ENCODE measurements around the gene TRAPPC12.
A peak's percentile ranks its signal among the peaks of the same experiment; 100 is the strongest.

Gene TRAPPC12

GRCh38 chr2:3409627-3410170, 30.2 kb downstream of the TRAPPC12 start:
- no peak for DNase-seq

- DNase-seq: no peak
Observed at GRCh38 chr2:3411103-3411502, 31.6 kb downstream of the TRAPPC12 start.

DNA sequence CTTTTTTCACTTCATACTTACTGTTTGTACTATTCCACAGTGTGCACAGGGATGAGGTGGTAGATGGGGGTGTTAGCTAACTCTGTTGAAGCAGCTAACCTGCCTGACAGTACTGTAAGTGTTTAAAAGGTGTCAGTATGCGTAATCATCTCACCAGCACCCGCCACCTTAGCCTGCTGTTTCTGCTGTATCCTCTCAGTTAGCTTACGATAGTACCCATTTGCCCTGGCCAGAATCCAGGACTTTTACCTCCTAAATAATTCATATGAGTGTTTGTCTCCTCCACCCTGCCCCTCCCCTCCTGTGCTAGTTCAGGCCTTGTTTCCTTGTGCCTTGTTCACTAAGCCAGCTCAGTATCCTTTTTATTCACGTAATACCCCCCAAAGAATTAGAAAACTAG, 34.2 kb downstream of the TRAPPC12 start:
- peak; percentile 35 for DNase-seq

DNA sequence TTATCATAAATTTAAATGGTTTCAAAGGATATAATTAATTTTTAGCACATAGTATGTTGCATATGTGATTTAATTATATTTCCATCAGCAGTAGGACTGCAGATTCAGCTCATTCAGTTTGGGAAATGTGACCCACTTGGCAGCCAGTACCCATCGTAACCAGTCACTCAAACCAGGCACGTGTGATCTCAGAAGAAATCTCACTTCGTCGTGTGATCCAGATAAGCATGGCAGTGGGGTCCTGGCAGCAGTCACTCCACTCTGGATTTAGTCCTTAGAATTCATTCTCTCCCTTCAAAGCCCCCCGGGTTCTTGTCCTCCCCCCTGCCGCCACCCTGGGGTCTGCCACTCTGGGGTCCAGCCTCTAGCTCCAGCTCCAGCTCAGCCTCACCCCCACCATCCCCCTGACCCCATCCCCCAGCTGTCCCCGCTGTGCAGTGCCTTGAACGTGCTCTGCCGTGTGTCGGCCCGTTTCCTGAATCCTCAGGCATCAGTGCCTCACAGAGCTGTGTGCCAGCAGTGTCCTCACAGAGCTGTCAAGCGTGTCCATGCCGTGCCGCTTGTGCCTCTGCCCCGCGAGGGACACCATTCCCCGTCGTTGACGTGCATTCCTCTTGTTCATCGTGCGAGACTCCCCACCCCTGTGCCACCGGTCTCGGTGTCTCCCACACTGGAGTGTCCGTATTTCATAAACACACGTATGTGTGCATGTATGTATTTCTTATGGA, 34.8 kb downstream of the TRAPPC12 start:
- DNase-seq: no peak

DNA sequence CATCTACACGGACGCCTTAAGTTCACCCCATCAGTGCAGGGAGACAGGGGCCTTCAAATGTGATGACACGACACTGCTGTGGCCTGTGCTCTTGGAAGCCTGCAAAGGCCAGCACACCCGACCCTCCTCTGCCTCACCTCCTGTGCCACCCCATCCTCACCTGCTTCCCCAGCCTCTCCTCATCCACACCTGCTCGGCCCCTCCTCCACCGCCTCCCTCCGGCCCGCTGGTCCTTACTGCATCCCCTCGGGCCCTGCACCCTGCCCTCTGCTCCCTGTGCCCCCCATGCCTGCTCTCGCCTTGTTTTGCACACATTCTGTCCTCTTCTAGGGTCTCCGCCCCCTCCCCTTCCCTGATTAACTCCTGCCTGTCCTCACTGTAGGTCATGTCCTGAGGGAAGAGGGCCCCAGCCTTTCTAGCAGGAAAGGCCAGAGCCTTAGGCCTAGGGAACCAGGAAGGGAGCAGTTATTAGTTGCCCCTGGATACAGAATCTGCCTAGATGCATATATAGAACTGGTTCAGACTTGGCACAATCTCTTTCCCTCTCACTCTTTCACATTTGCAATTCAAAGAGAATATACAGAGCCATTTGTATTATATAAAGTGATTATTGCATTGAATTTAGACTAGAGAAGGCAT, 39.4 kb downstream of the TRAPPC12 start:
- DNase-seq: no peak

DNA sequence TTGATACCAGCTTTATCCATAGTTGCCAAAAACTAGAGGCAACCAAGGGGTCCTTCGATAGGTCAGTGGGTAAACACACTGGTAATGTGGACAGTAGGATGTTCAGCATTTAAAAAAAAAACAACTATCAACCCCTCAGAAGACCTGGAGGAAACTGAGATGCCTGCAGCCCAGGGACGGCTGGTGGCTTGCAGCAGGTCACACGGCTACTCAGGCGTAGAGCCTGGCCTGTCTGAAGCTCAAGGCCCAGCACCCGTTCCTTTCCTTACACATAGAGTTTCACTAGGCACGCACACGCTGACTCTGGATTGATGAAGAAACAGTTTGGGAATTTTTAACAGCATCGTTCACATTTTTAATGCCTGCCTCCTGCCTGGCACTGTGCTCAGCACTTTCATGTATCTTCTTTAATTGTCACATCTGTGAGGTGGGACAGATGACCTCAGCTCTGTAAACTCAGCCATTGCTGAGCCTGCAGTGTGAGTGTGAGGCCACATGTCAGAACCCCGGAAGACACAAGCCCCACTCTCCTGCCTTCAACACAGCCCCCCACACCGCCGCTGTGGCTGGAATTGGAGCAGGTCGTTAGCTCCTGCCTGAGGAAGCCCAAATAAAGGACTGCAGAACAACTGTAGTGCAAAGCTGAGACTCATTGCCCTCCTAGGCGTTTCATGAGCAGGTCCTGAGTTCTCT, 40.7 kb downstream of the TRAPPC12 start:
- DNase-seq: no peak

GRCh38 chr2:3420769-3421397, 41.4 kb downstream of the TRAPPC12 start:
- no peak for DNase-seq

GRCh38 chr2:3421580-3421979, 42.1 kb downstream of the TRAPPC12 start:
- no peak for DNase-seq

GRCh38 chr2:3422161-3422779, 42.8 kb downstream of the TRAPPC12 start:
- DNase-seq: no peak

DNA sequence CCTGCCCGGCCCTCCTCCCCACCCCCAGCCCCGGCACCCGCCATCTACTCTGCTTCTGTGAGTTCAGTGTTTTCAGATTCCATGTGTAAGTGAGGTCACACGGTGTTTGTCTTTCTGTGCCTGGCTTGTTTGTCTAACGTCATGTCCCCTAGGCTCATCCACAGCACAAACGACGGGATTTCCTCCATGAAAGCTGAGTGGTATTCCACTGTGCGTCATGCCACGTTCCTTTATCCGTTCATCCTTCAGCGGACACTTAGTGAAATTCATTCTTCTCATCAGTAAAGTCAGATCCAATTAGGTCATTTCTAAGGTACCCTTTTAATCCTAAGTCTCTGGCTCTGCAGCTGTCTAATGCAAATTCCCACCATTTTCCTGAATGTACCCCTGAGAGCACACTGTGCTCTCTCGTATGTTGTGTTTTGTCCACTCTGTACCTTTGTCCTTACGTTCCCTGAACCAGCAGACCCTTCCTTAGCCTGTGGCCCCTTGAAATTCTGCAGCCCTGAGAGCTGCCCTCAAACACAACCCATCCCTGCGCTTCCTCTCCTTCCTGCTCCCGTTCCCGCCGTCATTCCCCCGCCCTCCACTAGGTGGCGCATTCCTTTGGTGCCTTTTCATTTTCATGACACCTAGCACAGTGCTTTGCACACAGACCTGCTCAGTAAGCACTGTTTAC, 44.1 kb downstream of the TRAPPC12 start:
- peak; percentile 59 for DNase-seq

DNA sequence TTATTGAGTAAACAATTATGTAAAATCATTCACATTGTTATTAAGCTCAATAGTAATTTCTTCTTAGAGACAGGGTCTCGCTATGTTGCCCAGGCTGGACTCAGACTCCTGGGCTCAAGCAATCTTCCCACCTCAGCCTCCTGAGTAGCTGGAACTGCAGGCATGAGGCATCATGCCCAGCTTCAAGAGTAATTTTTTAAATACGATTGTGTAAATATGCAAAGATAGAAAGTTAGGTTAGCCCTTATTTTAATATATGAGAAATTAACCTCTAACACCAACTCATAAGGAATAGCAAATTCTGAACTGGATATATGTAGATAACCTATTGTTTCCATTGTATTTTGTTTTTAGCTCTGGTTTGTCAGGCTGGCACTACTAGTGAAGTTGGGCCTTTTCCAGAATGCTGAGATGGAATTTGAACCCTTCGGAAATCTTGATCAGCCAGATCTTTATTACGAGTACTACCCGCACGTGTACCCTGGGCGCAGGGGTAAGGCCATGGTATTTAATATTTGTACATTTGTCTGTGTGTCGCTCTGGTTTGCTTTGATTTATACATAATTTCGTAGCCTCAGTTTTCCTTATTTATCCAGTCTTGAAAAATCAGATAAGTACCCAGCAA, 44.8 kb downstream of the TRAPPC12 start:
- no peak for DNase-seq

DNA sequence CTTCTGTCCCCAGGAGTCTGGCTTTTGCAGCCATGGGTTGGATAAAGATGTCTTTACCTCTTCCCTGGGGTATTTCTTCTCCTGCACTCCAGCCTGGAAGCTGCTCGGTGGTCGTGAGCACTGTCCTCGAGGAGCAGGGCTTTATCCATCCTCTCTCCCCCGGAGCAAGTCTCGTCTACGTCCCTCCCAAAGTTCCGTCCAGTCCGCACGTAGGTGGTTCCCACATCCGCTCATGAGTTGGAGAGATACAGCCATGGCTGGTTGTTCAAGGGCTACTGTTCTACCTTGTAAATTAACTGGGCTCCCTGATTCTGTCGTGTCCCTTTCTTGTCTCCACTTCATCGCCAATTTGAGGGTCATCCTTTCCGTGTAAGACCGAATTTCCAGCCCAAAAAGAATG, 47.1 kb downstream of the TRAPPC12 start:
- no peak for DNase-seq

- no peak for DNase-seq
Observed at GRCh38 chr2:3427272-3427671, 47.8 kb downstream of the TRAPPC12 start.

DNA sequence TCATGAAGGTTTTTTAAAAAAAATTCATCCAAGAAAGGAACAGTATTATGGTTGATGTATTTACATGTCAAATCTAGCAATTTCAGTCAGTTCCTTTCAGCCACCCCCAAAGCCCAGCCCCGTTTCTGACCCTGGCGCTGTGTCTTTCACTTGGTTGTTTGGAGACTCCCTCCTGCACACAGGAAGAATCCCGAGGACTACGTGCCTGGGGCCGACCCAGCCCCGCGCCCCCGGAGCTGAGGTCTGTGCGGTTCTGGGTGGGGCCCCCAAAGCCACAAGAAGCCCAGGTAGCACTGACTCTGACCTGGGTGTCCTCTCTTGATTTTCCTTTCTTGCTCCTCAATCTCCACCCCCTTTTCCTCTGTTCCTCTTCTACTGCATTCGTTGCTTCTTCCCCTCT, 49.1 kb downstream of the TRAPPC12 start:
- DNase-seq: no peak

GRCh38 chr2:3429066-3429610, 49.6 kb downstream of the TRAPPC12 start:
- DNase-seq: no peak

DNA sequence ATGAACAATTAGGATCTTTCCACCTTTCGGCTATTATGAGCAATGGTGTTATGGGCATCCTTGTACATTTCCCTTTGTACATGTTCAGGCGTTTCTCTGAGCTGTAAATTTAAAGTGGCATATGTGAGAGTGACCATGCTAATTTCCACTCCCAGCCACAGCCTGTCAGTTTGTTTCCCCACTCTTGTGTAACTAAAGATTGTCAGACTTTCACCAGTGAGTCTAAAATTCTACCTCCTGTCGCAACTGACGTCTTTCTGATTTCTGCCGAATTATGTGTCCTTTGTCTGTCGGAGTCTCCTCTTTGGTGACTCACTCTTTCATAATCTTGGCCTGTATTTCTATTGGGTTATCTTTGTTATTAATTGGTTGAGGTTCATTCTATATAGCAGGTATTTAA, 50.7 kb downstream of the TRAPPC12 start:
- no peak for DNase-seq

DNA sequence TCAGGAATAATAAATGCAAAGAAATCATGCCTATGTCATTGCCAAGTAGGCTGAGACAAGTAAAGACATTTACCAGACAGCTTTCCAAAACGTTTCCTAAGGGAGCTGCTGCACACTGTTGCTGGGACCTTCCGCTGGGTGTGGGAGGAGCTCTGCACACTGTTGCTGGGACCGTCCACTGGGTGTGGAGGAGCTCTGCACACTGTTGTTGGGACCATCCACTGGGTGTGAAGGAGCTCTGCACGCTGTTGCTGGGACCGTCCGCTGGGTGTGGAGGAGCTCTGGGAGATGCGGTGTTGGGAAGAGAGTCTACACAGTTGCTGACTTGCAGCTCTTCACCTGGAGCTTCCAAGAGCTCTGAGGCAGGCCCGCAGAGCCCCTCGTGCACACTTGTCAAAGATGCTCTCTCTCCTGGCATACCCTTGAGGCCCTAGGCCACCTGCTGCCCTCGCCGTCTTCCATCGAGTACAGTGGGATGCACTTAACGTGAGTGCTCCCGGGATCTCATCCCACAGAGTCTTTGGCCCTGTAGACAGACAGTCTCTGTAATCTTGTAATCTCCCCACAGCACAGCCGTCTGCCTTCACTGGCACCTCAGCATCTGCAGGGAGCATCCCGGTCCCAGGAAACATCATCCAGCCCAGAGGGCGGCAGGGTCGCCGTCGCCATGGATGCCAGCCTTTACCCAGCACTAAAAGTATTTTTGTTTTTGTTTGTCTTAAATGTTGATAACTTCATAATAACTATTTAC, 51.4 kb downstream of the TRAPPC12 start:
- DNase-seq: no peak

GRCh38 chr2:3432067-3432466, 52.6 kb downstream of the TRAPPC12 start:
- no peak for DNase-seq

DNA sequence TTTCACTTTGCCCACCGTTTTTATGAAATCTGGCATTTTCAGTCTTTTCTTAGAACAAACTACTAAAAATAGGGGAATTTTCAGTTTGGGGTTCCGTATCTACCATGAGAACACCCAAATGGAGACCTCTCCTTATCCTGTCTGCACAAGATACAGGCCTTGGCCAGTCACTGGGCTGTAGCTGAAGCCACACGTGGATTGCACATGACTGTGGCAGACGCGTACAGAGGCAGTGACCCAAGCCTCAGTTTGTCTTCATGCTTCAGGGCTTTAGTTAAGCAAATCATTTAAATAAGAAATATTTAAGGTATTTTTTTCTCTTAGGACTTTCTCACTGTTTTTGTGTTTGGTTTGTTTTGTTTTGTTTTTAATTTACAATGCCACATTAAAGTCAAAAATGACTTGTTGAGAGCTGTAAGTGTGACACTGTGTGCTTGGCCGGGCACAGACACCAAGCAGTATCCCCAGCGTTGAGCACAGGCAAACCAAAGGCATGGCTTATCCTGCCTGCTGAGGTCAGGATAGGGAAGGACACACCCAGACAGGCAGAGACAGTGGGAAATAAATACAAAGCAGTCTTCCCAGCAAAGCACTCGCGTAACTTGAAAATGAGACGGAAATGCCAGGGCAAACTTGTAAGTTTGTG, 53.3 kb downstream of the TRAPPC12 start:
- no peak for DNase-seq

DNA sequence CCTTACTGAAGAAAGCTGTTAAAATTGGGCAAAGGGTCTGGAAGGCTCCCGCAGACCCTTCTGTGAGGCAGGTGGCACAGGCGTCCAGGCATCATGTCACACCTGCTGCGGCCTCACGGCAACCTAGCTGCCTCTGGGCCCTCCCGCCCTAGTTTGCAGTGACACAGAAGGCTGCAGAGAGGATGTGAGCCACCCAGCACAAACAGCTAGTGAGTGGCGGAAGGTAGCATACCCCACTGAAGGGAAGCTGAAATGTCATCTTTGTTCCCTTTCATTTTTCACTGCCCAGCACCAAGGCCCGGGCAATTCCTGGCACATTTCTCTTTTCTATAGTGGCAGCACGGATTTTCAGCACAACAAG, 53.8 kb downstream of the TRAPPC12 start:
- no peak for DNase-seq

Measured in NCI-H345 (cell line).